Mucosa of rectum (tissue), 2 donors: ENCODE data around the gene UBE2L3.

Experiments
- H3K27ac ChIP-seq, 2 donors: one replicate each; pipeline ENCODE4 v1.7.0; 2013; ENCODE audit warnings: inconsistent platforms in 2 of 2, low read depth in 2 of 2, low read length in 2 of 2
- H3K27me3 ChIP-seq, 2 donors: one replicate each; pipeline ENCODE4 v1.7.0; 2013; ENCODE audit warnings: low read length in 2 of 2; ENCODE audit not compliant: control insufficient read depth in 2 of 2, insufficient read depth in 2 of 2
- H3K36me3 ChIP-seq, 2 donors: one replicate each; pipeline ENCODE4 v1.7.0; 2013; ENCODE audit warnings: low read length in 2 of 2; ENCODE audit not compliant: control insufficient read depth in 2 of 2, insufficient read depth in 2 of 2
- H3K4me1 ChIP-seq, 2 donors: one replicate each; pipeline ENCODE4 v1.7.0; 2013; ENCODE audit warnings: low read length in 2 of 2, mild to moderate bottlenecking in 1 of 2; ENCODE audit not compliant: control insufficient read depth in 2 of 2, insufficient read depth in 2 of 2
- H3K4me3 ChIP-seq, 2 donors: one replicate each; pipeline ENCODE4 v1.7.0; 2013; ENCODE audit warnings: low read length in 2 of 2
- H3K9ac ChIP-seq, 2 donors: one replicate each; pipeline ENCODE4 v1.7.0; 2013; ENCODE audit warnings: low read length in 2 of 2, low read depth in 1 of 2, mild to moderate bottlenecking in 1 of 2
- H3K9me3 ChIP-seq, 2 donors: one replicate each; pipeline ENCODE4 v1.7.0; 2013; ENCODE audit warnings: low read length in 2 of 2; ENCODE audit not compliant: control insufficient read depth in 2 of 2
- donor health status: healthy.
- donor health status: Normal muscosa, but diverticular disease.

UBE2L3 gene

DNA sequence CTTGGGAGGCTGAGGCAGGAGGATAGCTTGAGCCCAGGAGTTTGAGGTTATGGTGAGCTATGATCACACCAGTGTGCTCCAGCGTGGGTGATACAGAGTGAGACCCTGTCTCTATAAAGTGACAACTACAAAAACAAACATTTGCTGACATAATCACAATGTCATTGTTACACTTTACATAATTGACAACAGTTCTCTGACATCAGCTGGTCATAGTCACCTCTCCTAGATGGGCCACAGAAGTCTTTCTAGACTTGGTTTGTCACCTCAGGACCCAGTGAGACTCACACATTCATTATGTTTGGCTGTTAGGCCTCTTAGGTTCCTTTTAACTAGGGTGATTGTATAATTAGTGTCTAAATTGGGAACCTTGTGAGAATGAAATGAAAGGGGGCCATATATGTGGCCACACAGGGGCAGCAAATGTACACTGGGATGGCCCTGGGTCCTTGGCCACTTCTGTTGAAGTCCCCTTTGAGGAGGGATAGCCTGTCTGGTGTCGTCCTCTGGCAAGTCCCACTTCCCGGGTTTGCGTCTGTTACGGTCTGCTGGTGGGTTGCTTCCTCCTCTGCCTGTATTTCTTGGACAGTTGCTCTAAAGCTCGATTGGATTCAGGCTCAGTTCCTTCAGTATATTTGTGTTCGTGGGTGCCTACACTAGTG is 92.5 kb downstream of the UBE2L3 start:
- H3K4me1 ChIP-seq = peaks cover 5 to 10% of the 10 kb centered on the region in 2 donors
- H3K27me3 ChIP-seq = peaks cover 0 to 3% of the 10 kb centered on the region in 2 donors
- no peak overlapping the region for H3K9ac ChIP-seq
- H3K9me3 ChIP-seq = no peaks in the 10 kb centered on the region
- no peak overlapping the region for H3K27ac ChIP-seq
- no peaks in the 10 kb centered on the region for H3K36me3 ChIP-seq
- no peak overlapping the region for H3K4me3 ChIP-seq

GRCh38 chr22:21660904-21661303 is 93.4 kb downstream of the UBE2L3 start:
- peaks cover 0 to 3% of the 10 kb centered on the region in 2 donors for H3K27me3 ChIP-seq
- no peak overlapping the region for H3K27ac ChIP-seq
- peaks cover 5 to 12% of the 10 kb centered on the region in 2 donors for H3K4me1 ChIP-seq
- no peak overlapping the region for H3K4me3 ChIP-seq
- no peaks in the 10 kb centered on the region for H3K9me3 ChIP-seq
- no peaks in the 10 kb centered on the region for H3K36me3 ChIP-seq
- no peak overlapping the region for H3K9ac ChIP-seq

GRCh38 chr22:21661991-21662390 is 94.5 kb downstream of the UBE2L3 start:
- Histone ChIP-seq H3K36me3 (no peaks in the 10 kb centered on the region), H3K4me3 (no peak overlapping the region), H3K9me3 (no peaks in the 10 kb centered on the region), H3K4me1 (peaks cover 6 to 12% of the 10 kb centered on the region in 2 donors), H3K27ac (no peak overlapping the region), H3K27me3 (peaks cover 0 to 3% of the 10 kb centered on the region in 2 donors), H3K9ac (no peak overlapping the region)

- Histone ChIP-seq H3K36me3 (no peaks in the 10 kb centered on the region), H3K4me1 (peaks cover 3 to 5% of the 10 kb centered on the region in 2 donors), H3K9ac (no peak overlapping the region), H3K27ac (no peak overlapping the region), H3K9me3 (no peaks in the 10 kb centered on the region), H3K4me3 (no peak overlapping the region), H3K27me3 (no peaks in the 10 kb centered on the region)
These were observed 96.2 kb downstream of the UBE2L3 start for GRCh38 chr22:21663738-21664137.

DNA sequence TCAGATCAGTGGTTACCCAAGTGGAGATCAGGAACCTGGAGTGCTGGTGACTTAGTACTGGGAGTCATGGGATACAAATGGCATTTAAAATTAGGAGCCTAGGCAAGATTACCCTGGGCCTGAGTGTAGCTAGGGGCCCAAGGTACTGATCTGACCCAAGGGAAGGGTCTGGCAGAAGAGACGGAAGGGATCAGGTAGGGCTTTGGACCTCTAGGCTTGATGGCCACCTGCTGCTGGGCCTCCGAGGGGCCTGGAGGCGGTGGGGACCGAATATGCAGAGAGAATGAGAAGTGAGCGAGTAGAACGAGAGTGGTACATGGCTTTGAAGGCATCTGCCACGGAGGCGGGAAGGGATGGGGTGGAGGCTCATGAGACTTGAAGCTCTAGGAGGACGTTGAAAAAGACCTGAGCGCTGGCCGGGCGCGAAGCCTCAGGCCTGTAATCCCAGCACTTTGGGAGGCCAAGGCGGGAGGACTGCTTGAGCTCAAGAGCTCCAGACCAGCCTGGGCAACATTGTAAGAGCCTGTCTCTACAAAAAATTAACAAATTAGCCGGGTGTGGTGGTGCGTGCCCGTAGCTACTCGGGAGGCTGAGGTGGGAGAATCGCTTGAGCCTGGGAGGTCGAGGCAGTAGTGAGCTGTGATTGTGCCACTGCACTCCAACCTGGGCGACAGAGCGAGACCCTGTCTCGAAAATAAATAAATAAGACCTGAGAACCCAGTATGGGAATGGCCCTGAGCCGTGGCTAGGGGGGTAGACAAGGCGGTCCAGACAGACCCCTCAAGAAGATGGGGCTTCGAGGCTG is 97.7 kb downstream of the UBE2L3 start:
- Histone ChIP-seq H3K4me1 (peaks cover 3 to 5% of the 10 kb centered on the region in 2 donors), H3K27ac (peak overlapping the region; percentile 88 to 94), H3K36me3 (peaks cover 0 to 5% of the 10 kb centered on the region in 2 donors), H3K9ac (peak overlapping the region; percentile 86 to 97), H3K9me3 (no peaks in the 10 kb centered on the region), H3K27me3 (no peaks in the 10 kb centered on the region), H3K4me3 (peak overlapping the region; percentile 94 to 95)

DNA sequence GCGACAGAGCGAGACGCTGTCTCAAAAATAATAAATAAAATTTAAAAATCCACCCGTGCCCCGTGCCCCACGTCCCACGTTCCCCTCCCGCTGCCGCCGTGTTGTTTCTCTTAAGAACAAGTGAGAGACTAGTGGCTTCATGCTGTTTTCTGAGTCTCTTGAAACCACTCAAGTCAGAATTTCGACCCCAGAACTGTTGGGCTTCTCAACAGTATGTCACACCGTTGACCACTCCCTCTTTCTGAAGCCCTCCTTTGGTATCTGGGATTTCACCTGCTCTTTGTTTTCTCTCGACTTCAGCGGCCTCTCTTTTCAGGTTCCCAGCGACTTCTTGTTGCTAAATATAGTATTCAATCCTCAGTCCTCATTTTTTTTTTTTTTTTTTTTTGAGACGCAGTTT is 99.3 kb downstream of the UBE2L3 start:
- Histone ChIP-seq H3K27me3 (no peaks in the 10 kb centered on the region), H3K4me3 (peak overlapping the region; percentile 94 to 95), H3K27ac (peak overlapping the region; percentile 88 to 94), H3K4me1 (peaks cover 3 to 5% of the 10 kb centered on the region in 2 donors), H3K9me3 (no peaks in the 10 kb centered on the region), H3K36me3 (peaks cover 13 to 20% of the 10 kb centered on the region in 2 donors), H3K9ac (peak overlapping the region; percentile 32 to 86)

DNA sequence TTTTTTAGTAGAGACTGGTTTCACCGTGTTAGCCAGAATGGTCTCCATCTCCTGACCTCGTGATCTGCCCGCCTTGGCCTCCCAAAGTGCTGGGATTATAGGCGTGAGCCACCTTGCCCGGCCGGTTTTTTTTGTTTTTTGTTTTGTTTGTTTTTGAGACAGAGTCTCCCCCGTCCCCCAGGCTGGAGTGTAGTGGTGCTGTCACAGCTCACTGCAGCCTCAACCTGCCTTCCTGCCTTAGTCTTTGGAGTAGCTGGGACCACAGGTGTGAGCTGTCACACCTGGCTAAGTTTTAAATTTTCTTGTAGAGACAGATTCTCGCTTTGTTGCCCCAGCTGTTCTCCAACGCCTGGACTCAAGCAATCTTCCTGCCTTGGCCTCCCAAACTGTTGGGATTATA is 101.5 kb downstream of the UBE2L3 start:
- H3K27ac ChIP-seq = no peak overlapping the region
- H3K4me1 ChIP-seq = peaks cover 3 to 5% of the 10 kb centered on the region in 2 donors
- H3K9me3 ChIP-seq = no peaks in the 10 kb centered on the region
- H3K9ac ChIP-seq = no peak overlapping the region
- no peaks in the 10 kb centered on the region for H3K27me3 ChIP-seq
- peaks cover 34 to 41% of the 10 kb centered on the region in 2 donors for H3K36me3 ChIP-seq
- H3K4me3 ChIP-seq = no peak overlapping the region

- H3K4me1 ChIP-seq = no peaks in the 10 kb centered on the region
- no peaks in the 10 kb centered on the region for H3K9me3 ChIP-seq
- no peaks in the 10 kb centered on the region for H3K27me3 ChIP-seq
These were observed 104.7 kb downstream of the UBE2L3 start for GRCh38 chr22:21672107-21672629.

More at GRCh38 chr22:21672107-21672629, 104.7 kb downstream of the UBE2L3 start:
- Histone ChIP-seq H3K9ac (no peak overlapping the region), H3K36me3 (peaks cover 44 to 58% of the 10 kb centered on the region in 2 donors), H3K4me3 (no peak overlapping the region), H3K27ac (no peak overlapping the region)
